ENCODE data around the gene DNAJC6. TPM values are rescaled to one million over a fixed set of nuclear protein-coding genes. Genes with fewer than 3 reads are reported as not detected.

The DNAJC6 gene
- total and polyA plus RNA-seq, 2 of the 13 experiments (the other 11 are each of a cell fraction or from before 2014, with no cell fraction given) = 1.0 to 1.6 TPM

DNA sequence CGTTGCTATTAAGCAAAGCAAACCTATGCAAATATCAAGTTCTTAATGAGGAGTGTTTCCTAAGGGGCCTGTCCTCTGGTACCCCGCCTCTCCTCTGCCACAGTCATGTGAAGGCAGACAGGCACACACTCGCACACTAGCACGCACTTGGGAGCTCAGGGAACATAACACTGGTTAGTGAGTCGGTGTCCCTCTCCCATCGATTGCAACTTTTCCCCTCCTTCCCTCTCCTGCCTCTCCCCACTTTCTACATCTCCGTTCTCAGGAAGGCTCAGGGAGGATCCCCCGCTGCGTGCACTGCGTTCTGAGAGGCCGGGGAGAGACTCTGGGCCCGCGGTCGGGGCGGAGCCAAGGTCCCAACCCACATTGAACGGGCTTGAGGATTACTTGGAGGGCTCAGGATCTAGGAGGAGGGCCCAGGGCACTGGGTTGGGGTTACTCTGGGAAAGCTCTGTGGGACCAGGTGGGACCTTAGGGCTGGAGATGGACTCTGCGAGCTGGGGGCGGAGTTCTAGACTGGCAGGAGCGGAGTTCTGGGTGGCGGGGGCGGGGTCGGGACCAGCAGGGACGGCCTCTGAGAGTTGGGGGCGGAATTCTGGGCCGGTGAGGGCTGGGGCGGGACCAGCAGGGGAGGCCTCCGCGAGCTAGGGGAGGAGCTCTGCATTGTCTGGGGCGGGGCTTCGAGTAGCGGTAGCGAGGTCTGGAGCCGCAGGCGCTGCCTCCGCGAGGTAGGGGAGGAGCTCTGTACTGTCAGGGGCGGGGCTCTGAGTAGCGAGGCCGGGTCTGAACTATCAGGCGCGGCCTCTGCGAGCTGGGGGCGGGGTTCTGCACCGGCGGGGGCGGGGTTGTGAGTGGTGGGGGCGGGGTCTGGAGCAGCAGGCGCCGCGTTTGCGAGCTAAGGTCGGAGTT, 110.6 kb downstream of the DNAJC6 start (continued):
- TF ChIP-seq, protein P1, sequence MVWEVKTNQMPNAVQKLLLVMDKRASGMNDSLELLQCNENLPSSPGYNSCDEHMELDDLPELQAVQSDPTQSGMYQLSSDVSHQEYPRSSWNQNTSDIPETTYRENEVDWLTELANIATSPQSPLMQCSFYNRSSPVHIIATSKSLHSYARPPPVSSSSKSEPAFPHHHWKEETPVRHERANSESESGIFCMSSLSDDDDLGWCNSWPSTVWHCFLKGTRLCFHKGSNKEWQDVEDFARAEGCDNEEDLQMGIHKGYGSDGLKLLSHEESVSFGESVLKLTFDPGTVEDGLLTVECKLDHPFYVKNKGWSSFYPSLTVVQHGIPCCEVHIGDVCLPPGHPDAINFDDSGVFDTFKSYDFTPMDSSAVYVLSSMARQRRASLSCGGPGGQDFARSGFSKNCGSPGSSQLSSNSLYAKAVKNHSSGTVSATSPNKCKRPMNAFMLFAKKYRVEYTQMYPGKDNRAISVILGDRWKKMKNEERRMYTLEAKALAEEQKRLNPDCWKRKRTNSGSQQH (CRISPR knock-in tag; IDR thresholded peaks at IDR 0.05; ENCODE audit: low read depth) = peak; percentile 74; the same call in 1 of the 2 replicates
- TF ChIP-seq RBFOX2 (IDR thresholded peaks at IDR 0.05; ENCODE audit: low read depth, low read length) (no peak), HNRNPLL (IDR thresholded peaks at IDR 0.05; ENCODE audit: low read depth, low read length, poor library complexity, severe bottlenecking) (peak; percentile 20), ZNF775 (CRISPR knock-in tag; IDR thresholded peaks at IDR 0.05; ENCODE audit: borderline replicate concordance) (0 out of 2 replicates have a peak, but pooled peaks have one; percentile 78), TGIF2 (CRISPR knock-in tag; IDR thresholded peaks at IDR 0.05) (peak; percentile 43; the same call in 1 of the 2 replicates), ZMYM3 (CRISPR knock-in tag; IDR thresholded peaks at IDR 0.05) (0 out of 2 replicates have a peak, but pooled peaks have one; percentile 23), CREB1 (IDR thresholded peaks at IDR 0.05) (no peak), CREB1 (CRISPR knock-in tag; IDR thresholded peaks at IDR 0.05) (0 out of 2 replicates have a peak, but pooled peaks have one; percentile 35), FOXK1 (CRISPR knock-in tag; IDR thresholded peaks at IDR 0.05; ENCODE audit: borderline replicate concordance, low read depth) (0 out of 2 replicates have a peak, but pooled peaks have one; percentile 31), SPEN (CRISPR knock-in tag; IDR thresholded peaks at IDR 0.05; ENCODE audit: low read depth) (peak; percentile 16; the same call in 1 of the 2 replicates)
- TF ChIP-seq, protein P2, sequence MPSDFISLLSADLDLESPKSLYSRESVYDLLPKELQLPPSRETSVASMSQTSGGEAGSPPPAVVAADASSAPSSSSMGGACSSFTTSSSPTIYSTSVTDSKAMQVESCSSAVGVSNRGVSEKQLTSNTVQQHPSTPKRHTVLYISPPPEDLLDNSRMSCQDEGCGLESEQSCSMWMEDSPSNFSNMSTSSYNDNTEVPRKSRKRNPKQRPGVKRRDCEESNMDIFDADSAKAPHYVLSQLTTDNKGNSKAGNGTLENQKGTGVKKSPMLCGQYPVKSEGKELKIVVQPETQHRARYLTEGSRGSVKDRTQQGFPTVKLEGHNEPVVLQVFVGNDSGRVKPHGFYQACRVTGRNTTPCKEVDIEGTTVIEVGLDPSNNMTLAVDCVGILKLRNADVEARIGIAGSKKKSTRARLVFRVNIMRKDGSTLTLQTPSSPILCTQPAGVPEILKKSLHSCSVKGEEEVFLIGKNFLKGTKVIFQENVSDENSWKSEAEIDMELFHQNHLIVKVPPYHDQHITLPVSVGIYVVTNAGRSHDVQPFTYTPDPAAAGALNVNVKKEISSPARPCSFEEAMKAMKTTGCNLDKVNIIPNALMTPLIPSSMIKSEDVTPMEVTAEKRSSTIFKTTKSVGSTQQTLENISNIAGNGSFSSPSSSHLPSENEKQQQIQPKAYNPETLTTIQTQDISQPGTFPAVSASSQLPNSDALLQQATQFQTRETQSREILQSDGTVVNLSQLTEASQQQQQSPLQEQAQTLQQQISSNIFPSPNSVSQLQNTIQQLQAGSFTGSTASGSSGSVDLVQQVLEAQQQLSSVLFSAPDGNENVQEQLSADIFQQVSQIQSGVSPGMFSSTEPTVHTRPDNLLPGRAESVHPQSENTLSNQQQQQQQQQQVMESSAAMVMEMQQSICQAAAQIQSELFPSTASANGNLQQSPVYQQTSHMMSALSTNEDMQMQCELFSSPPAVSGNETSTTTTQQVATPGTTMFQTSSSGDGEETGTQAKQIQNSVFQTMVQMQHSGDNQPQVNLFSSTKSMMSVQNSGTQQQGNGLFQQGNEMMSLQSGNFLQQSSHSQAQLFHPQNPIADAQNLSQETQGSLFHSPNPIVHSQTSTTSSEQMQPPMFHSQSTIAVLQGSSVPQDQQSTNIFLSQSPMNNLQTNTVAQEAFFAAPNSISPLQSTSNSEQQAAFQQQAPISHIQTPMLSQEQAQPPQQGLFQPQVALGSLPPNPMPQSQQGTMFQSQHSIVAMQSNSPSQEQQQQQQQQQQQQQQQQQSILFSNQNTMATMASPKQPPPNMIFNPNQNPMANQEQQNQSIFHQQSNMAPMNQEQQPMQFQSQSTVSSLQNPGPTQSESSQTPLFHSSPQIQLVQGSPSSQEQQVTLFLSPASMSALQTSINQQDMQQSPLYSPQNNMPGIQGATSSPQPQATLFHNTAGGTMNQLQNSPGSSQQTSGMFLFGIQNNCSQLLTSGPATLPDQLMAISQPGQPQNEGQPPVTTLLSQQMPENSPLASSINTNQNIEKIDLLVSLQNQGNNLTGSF (CRISPR knock-in tag; IDR thresholded peaks at IDR 0.05) = no peak
- TF ChIP-seq, protein P3, sequence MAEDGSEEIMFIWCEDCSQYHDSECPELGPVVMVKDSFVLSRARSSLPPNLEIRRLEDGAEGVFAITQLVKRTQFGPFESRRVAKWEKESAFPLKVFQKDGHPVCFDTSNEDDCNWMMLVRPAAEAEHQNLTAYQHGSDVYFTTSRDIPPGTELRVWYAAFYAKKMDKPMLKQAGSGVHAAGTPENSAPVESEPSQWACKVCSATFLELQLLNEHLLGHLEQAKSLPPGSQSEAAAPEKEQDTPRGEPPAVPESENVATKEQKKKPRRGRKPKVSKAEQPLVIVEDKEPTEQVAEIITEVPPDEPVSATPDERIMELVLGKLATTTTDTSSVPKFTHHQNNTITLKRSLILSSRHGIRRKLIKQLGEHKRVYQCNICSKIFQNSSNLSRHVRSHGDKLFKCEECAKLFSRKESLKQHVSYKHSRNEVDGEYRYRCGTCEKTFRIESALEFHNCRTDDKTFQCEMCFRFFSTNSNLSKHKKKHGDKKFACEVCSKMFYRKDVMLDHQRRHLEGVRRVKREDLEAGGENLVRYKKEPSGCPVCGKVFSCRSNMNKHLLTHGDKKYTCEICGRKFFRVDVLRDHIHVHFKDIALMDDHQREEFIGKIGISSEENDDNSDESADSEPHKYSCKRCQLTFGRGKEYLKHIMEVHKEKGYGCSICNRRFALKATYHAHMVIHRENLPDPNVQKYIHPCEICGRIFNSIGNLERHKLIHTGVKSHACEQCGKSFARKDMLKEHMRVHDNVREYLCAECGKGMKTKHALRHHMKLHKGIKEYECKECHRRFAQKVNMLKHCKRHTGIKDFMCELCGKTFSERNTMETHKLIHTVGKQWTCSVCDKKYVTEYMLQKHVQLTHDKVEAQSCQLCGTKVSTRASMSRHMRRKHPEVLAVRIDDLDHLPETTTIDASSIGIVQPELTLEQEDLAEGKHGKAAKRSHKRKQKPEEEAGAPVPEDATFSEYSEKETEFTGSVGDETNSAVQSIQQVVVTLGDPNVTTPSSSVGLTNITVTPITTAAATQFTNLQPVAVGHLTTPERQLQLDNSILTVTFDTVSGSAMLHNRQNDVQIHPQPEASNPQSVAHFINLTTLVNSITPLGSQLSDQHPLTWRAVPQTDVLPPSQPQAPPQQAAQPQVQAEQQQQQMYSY (CRISPR knock-in tag; IDR thresholded peaks at IDR 0.05) = no peak
- TF ChIP-seq, protein P4, sequence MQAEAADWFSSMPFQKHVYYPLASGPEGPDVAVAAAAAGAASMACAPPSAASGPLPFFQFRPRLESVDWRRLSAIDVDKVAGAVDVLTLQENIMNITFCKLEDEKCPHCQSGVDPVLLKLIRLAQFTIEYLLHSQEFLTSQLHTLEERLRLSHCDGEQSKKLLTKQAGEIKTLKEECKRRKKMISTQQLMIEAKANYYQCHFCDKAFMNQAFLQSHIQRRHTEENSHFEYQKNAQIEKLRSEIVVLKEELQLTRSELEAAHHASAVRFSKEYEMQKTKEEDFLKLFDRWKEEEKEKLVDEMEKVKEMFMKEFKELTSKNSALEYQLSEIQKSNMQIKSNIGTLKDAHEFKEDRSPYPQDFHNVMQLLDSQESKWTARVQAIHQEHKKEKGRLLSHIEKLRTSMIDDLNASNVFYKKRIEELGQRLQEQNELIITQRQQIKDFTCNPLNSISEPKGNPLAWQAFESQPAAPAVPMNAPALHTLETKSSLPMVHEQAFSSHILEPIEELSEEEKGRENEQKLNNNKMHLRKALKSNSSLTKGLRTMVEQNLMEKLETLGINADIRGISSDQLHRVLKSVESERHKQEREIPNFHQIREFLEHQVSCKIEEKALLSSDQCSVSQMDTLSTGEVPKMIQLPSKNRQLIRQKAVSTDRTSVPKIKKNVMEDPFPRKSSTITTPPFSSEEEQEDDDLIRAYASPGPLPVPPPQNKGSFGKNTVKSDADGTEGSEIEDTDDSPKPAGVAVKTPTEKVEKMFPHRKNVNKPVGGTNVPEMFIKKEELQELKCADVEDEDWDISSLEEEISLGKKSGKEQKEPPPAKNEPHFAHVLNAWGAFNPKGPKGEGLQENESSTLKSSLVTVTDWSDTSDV (CRISPR knock-in tag; IDR thresholded peaks at IDR 0.05) = no peak
